Glomerular visceral epithelial cell (primary cell): ENCODE data around the gene ZNF311.
"Not testable (repeated sequence)": the region's sequence is repeated elsewhere in the genome, so short reads cannot be mapped to it uniquely, and the experiment has no call there.

ENCODE experiments used
- DNase-seq: peaks from one replicate; pipeline ENCODE4 v3.0.0-alpha.2; 2016; ENCODE audit errors: extremely low spot score

ZNF311 gene

DNA sequence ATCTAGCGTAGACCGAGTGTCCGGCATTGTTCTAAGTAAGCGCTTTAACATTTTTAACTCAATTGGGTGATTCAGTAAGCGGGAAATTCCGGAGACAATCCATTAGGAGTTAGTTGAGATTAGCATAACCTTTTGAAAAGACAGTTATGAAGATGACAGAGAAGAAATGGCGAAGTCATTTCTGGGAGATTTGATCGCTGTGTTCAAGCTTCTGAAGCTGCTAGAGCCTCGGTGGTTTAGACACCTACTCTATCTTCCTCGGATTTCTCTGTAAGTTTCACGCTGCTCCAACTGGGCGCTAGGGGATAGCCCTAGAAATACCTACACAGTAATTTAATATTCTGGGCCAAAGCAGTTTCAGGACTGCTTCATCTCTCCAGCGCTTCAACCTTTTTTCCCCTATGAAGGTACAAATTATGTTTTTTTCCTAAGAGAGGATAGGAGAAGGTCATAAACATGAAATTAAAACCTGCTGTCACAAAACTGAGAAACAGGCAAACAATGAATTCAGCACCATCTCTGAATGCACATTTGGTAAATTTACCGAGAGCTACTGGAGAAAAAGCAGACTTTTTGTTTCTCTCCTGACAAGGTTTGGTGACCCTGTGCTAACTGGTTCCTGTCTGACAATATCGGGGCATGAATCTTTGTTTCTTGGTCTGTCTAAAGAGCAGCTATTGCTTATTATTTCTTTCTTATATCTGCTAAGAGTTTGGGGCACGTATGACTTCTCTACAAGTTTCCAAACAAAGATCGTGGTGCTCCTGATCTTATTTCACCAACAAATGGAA lies 22.4 kb downstream of the ZNF311 start:
- peak; percentile 79 for DNase-seq

DNA sequence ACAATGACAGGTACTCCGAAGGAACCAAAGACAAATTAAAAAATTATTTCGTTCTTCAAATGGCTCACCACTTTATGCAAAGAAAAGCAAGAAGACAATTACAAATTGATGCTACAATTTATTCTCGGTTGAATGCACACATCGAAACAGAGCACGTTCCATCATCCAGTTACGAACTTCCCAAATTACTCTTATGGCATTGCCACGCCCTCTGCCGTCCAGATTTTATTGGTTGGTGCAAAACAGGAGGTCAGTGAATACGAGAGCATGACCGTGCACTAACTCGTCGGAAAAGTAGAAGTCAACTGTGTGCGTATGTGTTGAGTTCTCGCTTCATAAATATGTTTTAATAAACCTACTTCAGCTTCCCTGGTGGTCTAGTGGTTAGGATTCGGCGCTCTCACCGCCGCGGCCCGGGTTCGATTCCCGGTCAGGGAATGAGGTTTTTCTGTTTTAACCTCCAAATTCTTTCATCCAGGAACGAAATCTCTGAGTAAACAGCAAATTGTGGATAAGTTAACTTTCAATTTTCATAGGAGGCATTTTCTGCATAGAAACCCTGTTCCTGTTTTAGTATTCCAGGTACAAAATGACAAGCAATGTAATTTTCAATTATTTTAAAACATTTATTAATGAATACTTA lies 23.2 kb downstream of the ZNF311 start:
- peak; percentile 93 for DNase-seq

DNA sequence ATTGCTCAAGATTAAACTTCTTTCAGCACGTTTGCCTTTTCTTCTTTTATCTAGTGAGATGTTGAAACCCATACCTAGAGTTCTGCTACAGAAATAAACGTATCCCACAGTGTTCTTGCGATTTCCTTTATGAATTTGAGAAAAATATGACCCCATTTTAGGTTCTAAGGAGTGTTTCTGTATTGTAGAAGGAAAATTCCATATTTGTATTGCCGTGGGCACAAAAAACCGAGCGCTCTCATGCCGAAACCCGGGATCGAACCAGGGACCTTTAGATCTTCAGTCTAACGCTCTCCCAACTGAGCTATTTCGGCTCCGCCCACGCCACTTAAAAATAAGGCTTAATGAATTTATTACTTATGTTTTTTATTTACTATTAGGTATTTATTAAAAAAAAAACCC lies 23.7 kb downstream of the ZNF311 start:
- peak; percentile 83 for DNase-seq

DNA sequence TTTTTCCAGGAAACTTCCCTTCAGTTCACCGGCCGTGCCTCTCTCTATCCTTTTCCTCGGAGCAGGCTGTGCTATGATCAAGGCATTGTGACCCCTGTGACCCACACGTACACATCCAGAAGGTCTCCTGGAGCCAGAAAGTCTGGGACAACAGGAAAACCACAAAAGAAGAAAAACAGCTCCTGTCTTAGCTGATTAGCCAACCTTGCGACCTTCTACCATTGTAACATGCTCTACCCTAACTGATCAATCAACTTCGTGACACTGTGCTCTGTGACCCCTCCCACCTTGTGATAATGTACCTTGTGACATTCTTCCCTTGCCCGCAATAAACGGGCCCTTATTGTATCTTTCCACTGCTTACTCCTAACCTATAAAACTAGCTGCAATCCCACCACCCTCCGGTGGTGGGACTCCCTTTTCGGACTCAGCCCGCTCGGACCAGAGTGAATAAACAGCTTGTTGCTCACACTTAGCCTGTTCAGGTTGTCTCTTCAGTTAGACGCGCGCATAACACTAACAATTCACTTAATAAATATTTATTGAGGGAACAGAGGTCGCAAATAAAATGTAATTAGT lies 24.2 kb downstream of the ZNF311 start:
- DNase-seq: peak; percentile 89

DNA sequence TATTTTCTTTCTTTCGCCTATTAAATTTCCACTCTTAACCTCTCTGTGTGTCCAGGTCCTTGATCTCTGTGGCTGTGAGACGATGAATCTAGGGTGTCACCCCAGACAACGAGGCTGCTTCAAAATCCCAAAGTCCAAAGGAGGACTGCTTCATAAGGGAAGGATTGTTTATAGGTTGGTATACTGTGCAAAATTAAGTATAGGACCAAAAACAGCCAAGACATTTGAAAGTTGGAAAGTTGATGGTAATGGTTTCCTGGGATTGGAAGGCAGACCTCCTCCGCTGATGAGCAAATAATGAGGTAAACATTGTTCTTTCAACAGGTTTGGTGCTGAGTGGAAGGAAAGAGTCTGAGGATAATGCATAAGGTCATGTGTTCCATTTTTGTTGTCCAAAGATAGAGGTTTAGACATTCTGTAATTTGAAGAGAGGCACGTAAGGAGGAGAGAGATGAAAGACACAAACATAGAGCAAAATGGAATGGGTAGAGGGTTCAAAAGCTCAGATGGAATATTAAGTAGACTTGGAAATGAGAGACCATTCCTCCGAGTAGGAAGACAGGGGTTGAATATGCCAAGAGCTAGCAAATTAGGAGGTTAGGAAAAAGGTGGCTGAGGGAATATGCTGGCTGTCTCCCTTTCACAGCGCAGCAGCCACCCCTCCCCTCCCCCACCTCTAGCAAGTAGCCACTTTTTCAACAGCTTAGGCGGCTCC lies 24.8 kb downstream of the ZNF311 start:
- DNase-seq: no peak

GRCh38 chr6:28979679-28980078 lies 25.4 kb downstream of the ZNF311 start:
- no peak for DNase-seq

- DNase-seq: no peak
Measured at GRCh38 chr6:28978959-28979561, 26.1 kb downstream of the ZNF311 start.

- no peak for DNase-seq
Measured at GRCh38 chr6:28978133-28978491, 27.0 kb downstream of the ZNF311 start.

DNA sequence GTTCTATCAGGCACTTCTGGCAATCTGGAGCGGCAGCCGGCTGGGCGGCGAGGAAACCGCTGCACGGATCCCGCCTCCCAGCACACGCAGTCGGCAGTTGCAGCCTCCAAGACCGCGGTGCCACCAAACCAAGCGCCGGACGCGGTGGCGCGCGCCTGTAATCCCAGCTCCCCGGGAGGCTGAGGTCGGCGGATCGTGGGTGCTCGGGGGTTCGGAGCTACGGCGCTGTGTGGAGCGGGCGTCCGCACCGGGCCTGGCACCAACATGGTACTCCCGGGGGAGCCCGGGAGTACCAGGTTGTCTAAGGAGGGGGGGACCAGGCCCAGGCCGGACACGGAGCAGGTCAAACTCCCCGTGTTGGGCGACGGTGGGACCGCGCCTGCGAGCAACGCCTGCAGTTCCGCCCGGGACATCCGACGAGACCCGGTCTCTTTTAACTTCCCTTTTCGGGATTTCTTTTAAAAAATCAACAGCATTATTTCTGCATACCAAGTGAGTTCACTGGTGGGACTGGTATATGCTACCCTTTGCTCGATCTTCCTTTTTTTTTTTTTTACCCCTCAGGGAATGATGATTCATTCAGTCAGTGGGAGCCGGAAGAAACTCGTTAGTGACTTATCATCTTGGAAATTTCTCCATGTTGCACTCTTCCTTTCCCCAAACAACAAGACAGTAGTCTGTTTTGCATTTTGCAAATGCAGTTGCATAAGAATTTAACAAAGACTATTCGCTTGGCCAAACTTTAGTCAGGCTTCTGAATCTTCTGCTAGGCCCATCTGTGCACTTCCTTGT lies 27.6 kb downstream of the ZNF311 start:
- peak; percentile 17 for DNase-seq

DNA sequence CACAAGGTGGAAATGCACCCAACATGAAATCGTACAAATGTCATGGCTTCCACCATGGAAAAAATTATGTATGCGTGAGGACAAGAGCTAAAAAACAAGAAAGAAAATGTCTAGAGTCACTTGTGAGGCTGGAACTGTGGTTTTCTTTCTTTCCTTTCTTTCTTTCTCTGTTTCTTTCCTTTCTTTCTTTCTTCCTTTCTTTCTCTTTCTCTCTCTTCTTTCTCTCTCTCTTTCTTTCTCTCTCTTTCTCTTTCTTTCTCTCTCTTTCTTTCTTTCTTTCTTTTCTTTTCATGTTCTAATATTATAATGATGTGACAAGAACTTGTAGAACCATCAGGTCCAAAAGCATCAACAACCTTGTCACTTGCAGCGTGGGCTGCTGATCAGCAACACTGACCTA lies 28.4 kb downstream of the ZNF311 start:
- DNase-seq: no peak

DNA sequence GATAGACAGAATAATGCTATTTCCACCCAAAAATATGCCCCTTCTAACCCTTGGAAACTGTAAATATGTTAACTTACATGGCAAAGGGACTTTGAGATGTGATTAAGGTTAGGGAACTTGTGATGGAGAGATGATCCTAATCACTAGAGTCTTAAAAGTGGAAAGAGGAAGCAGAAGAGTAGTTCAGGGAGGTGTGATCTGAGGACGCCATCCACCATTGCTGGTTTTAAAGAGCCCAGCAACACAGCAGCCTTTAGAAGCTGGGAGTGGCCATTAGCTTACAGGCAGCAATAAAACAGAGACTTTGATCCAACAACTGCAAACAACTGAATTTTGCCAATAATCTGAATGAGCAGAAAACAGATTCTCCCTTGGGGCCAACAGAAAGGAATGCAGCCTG lies 30.6 kb downstream of the ZNF311 start:
- DNase-seq: no peak

- not testable (repeated sequence) for DNase-seq
Measured at GRCh38 chr6:28970056-28970455, 35.1 kb downstream of the ZNF311 start.

DNA sequence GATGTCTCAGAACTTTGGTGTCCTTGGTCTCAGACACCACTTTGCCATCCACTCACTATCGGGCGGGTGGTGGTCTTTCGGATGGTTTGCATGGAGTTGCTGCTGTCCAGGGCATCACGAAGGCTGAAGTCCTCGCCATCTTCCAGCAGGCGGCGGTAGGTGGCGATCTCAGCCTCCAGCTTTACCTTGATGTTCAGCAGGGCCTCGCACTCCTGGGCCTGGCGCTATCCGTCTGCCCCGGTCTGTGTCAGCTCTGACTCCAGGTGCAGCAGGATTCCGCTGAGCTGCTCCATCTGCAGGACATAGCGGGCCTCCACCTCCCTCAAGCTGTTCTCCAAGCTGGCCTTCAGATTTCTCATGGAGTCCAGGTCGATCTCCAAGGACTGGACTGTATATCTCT lies 36.0 kb downstream of the ZNF311 start:
- no peak for DNase-seq

GRCh38 chr6:28968476-28968875 lies 36.6 kb downstream of the ZNF311 start:
- no peak for DNase-seq

GRCh38 chr6:28965706-28966105 lies 39.4 kb downstream of the ZNF311 start:
- DNase-seq: no peak

DNA sequence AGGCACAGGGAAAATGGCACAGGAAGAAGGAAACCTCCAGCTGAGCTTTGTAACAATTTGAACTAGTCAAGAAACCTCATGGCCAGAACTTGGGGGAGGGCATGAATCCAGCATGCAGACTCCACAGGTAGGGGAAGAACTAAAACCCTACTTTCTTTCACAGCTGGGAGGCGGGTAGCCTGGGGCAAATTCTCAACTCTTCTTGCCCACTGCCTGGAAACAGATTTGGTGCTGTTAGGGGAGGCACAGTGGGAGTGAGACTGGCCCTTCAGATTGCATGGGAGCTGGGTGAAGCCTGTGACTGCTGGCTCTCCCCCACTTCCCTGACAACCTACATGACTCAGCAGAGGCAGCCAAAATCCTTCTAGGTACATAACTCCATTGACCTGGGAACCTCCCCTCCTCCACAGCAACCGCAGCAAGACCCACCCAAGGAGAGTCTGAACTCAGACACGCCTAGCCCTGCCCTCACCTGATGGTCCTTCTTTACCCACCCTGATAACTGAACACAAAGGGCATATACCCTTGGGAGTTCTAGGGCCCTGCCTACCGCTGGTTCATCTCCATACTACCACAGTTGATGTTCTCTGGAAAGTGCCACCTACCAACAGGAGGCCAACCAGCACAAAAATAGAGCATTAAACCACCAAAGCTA lies 44.1 kb downstream of the ZNF311 start:
- DNase-seq: no peak

GRCh38 chr6:28958561-28959243 lies 46.4 kb downstream of the ZNF311 start:
- not testable (repeated sequence) for DNase-seq

DNA sequence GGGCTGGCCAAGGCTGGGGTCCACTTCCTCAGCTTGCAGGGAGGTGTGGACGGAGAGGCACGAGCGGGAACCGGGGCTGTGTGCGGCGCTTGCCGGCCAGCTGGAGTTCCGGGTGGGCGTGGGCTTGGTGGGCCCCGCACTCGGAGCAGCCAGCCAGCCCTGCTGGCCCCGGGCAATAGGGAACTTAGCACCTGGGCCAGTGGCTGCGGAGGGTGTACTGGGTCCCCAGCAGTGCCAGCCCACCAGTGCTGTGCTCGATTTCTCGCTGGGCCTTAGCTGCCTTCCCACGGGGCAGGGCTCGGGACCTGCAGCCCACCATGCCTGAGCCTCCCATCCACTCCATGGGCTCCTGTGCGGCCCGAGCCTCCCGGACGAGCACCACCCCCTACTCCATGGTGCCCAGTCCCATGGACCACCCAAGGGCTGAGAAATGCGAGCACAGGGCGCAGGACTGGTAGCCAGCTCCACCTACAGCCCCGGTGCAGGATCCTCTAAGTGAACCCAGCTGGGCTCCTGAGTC lies 47.3 kb downstream of the ZNF311 start:
- DNase-seq: not testable (repeated sequence)

GRCh38 chr6:28956331-28956730 lies 48.8 kb downstream of the ZNF311 start:
- no peak for DNase-seq
